ENCODE data around the gene MALL.

GRCh38 chr2:110124939-110125691 is 9.5 kb upstream of the MALL start:
- no peak for TF ChIP-seq POLR2A (IDR thresholded peaks at IDR 0.05)
- no peak for TF ChIP-seq CTCF (IDR thresholded peaks at IDR 0.05)
